ENCODE measurements around the gene CCR3. TPM values are rescaled to one million over a fixed set of nuclear protein-coding genes. Genes with fewer than 3 reads are reported as not detected.
A peak's percentile ranks its signal among the peaks of the same experiment; 100 is the strongest.

The CCR3 gene
- total RNA-seq, 1 donor, result 0.27 TPM

DNA sequence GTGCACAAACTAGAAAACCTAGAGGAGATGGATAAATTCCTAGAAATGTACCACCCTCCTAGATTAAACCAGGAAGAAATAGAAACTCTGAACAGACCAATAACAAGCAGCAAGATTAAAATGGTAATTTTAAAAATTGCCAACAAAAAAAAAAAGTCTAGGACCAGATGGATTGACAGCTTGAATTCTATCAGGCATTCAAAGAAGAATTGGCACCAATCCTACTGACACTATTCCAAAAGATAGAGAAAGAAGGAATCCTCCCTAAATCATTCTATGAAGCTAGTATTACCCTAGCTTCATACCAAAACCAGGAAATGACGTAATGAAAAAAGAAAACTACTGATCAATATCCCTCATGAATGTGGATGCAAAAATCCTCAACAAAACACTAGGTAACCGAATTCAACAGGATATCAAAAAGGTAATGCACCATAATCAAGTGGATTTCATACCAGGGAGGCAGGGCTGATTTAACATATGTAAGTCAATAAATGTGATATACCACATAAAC is 24.0 kb upstream of the CCR3 start:
- no peak for DNase-seq (ENCODE audit: low read depth in 2 of 3, low spot score in 2 of 3)

DNA sequence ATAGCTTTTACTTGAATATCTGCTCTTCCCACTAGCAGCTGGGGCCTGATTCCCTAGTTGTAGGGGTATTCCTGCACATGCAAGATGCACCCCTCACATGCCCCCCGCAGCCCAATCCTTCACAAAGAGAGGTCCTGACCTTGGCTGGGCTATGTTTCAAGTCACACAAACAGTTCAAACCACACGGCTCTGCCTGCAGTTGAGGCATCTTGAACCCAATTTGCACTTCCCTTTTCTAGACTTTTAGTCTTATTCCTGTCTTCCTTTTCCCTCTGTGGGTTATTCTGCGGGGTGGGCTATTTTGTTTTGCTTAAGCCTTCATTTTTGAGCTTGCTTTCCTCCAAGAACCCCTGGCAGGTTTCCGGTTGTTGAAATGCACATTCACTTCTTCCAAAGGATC is 20.9 kb upstream of the CCR3 start:
- DNase-seq (ENCODE audit: low read depth in 2 of 3, low spot score in 2 of 3), result peak in 1 of 3 donors; percentile 33

DNA sequence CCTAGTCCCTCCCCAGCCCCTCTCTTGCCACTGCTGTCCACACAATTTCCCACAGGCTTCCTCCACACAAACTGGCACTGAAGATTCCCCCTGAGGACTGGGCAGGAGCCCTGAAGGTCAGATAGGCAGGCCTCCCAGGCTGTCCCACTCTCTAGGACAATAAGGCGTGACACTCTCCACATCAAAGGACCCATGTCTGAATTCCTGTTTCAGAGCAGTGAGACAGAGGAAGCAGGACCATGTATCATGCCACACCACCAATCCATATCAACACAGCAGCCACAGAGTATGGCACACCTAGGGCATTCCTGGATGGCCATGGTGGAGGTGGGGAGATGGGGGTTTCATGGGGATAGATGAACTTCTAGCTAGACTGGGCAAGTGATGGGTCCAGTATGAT is 20.3 kb upstream of the CCR3 start:
- DNase-seq (ENCODE audit: low read depth in 2 of 3, low spot score in 2 of 3), result no peak

DNA sequence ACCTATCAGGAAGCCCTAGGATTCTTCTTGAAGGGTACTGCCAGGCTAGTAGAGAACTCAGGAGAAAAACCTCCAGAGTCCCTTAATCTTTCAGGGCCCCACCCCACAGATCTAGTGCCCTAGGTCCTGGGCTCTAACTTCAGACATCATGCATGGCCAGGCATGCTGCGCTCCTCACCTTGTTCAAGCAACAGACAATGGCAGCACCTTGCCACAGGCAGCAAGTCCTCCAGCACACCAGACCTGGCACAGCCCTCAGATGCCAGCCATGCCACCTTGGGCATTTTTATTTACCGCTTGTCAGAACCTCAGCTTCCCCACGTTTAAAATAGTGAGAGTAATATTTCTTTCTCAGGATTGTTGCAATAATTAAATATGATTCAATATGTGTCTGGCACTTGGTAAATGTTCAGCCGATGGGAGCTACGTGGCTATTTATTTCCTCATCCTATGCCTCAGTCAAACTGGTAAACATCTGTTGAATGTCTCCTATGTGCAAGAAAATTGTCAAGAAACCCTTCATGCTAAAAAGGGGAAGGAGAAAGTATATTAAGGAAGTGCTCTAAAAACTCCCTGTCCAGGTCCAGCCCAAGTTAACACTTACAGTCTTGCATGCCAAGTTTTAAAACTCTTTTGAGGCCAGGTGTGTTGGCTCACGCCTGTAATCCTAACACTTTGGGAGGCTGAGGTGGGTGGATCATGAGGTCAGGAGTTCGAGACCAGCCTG is 19.7 kb upstream of the CCR3 start:
- peak in 1 of 3 donors; percentile 76 for DNase-seq (ENCODE audit: low read depth in 2 of 3, low spot score in 2 of 3)

DNA sequence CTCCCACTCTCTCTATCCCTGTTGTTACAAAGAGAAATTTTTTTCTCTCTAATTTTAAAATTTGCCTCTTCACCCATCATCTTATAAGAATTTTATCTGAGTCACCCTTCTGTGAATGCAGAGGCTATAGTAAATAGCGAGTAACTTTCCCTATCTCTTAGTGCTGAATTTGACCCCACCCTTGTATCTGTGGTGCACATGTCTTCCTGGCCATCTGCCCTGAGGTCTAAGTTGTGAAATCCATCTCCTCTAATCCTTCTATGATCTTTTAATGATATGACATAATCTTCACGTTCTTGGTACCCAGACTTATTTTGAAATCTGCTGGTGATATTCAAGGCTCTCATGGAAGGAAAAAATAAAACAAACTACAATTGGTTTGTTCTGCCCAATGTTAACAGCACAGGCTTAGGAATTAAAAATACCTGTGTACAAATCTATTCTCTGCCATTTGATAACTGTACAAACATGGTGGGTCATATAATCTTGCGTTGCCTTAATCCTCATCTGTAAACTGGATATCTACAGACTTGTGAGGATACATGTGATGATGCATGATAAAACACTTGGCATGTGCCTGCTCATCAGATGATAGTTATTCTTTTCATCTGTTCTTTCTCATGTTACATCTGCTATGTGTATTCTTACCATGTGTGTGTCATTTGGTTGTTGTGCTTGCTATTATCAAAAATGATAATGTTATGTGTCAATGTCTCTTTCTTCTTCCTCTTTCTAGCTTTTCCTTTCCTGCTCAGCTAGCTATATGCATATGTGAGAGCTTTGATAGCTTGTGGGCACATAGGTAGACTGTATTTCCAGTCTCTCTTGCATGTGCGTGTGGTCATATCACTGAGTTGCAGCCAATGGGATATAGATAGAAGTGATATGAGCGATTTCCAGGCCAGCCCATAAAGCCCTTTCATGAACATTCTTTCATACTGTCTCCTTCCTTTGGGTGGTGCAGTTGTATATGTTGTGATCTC is 13.7 kb upstream of the CCR3 start:
- peak in 2 of 3 donors; percentile 63 to 80 for DNase-seq (ENCODE audit: low read depth in 2 of 3, low spot score in 2 of 3)

DNA sequence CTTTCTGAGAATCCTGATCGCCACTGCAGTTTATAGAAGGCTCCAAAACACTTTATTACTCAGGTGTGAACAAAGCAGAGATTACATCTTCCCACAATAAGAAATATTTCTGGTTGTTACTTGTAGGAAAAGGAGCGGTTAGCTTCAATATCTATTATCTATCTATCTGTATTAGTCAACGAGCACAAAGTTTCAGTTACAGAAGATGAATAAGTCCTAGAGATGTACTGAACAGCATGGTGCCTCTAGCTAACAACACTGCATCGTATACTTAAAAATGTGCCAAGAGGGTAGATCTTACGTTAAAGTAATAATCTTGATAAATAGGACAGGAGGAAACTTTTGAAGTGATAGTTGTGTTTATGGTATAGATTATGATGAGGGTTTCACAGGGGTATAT is 10.9 kb upstream of the CCR3 start:
- no peak for DNase-seq (ENCODE audit: low read depth in 2 of 3, low spot score in 2 of 3)

DNA sequence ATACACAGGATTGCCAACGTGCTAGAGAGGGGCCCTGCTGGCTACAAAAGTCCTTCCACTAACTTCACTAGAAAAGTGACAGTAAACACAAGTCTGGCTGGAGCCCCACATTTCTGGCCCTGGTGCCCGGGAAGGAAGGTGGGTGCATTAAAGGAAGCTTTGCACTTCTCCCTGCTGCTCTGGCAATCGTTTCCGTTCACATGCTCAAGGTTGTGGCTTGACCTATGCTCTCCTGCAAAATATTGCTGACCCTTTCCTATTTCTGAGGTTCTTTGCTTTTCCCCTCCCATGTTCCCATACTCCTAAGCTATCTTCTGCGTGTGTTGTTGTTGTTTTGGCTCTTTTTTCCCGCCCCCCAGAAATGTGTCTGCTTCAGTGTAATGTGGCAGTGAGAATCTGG is 9.1 kb upstream of the CCR3 start:
- no peak for DNase-seq (ENCODE audit: low read depth in 2 of 3, low spot score in 2 of 3)

DNA sequence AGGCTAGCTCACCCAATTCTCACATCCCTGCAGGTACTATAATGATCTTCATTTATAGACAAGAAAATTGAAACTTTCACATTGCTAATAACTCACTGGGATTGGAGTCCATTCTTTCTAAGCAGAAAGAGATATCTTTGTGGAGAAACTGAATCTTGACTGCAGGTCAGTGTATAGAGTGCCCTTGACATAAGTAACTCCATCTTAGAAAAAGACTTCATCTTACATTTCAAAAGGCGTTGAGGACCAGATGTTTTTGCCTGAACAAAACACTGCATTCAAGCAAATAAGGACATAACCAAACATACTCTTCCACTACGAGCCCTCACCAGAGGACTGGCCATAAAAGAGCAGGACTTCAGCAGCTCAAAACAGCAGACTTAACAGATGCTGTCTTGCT is 6.8 kb upstream of the CCR3 start:
- DNase-seq (ENCODE audit: low read depth in 2 of 3, low spot score in 2 of 3), result no peak

DNA sequence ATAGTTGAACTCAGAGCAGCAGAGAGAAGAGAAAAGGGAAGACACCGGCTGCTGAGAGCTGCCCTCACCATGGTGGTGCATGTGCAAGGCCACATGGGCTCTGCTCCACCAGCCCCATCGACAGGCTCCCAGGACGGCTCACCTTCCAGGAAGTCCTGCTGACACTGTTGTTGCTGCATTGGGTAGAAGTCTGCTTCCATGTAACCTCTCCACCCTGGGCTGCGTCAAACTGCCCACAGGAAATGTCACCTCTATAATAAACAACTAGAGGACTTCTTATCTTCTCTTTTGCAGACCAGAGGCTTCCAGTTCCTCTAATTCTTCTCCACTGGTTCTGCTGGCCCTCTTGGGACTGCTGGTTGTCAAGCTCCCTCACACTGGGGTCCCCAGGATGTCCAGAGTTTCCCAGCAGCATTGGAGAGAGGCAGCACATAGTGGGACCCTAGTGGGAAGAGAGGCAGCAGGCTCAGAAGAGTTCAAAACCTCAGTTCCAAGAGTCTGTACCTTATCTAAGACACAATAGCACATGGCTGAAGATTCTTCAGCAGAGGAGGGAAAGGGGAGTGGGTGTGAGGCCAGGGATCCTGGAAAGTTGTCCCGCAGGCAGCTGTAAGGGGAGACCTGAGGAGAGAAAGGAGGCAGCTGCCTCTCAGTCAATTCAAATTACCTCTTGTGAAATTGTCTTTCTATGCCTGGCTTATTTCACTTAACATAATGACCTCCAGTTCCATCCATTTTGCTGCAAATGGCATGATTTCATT is 5.8 kb upstream of the CCR3 start:
- peak in 1 of 3 donors; percentile 41 for DNase-seq (ENCODE audit: low read depth in 2 of 3, low spot score in 2 of 3)

DNA sequence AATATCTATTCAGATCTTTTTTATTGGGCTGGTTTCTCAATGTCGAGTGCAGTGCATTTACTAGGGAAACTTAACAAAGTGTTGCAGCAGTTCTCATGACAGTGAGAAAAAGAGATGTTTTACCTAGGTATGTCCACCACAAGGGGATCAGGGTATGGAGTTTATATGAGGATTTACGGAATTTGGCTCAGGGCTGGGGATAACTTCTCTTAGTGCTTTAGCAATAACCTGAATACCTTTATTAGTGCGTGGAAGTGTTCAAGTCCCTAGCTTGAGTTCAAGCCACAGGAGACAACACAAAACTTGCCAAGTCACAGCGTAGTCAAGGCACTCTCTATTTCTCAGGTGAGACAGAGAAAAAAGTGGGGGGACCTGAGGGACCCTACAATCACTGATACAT is 3.9 kb upstream of the CCR3 start:
- DNase-seq (ENCODE audit: low read depth in 2 of 3, low spot score in 2 of 3), result no peak

DNA sequence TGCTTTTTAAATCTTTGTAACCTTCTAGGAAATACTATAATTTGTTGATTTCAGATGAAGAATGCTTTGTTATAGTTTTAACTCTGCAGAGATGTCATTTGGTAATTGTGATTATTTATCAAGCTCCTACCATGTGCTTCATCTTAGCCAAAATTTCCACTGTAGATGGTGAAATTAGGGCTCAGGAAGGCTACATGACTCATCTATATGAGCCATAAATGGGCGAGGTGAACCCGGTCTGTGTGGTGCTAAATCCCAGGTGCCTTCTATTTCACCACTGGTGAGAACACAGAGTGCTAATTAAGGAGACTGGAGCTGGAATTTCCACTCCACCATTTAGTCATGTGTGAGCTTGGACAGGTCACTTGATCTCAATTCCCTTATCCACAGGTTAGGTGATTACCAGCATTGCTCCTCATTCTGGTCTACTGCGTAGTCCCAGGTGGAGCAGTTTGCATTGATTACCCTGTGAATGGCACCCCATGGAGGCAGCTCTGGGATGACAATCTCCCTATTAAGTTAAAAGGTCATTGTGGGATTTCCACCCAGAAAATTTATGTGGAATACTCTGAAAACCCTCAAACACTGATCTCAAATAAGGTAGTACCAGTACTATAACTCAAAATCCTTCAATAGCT is 2.8 kb upstream of the CCR3 start:
- no peak for DNase-seq (ENCODE audit: low read depth in 2 of 3, low spot score in 2 of 3)

DNA sequence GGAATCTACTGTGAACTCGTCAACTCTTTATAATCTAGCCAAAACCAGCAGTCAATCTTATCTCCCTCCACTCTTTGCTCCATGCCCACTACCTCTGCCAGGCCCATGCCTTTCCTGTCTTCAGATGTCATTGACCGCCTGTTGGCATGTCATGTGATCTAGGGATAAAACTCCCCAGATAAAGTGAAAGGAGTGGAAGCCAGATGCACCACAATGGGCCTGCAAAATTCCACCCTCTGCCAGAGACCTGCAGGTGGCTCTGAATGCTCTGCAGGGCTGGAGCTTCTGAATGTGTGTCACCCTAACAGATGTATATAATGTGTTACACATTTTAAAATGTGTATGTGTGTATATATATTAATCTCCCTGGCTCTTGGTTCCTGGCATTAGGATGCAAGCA is 2.3 kb upstream of the CCR3 start:
- no peak for DNase-seq (ENCODE audit: low read depth in 2 of 3, low spot score in 2 of 3)

DNA sequence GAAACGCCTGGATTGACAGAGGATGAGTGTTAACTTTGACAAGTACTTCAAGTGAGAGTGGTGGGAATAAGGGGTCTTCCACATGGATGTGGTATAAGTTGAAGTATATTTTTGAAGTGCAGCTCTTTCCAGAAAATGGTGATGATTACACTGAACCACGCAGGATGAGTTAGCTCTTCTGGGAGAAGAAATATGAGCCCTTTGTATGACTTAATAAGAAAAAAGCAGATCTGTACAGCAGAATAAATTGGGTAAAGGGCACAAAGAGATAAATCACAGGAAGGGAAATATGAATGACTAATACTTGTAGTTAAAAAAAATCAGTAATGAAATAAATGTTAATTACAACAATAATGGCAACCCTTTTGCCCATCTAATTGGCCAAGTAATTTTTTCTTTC is 1.3 kb downstream of the CCR3 start:
- no peak for DNase-seq (ENCODE audit: low read depth in 2 of 3, low spot score in 2 of 3)

DNA sequence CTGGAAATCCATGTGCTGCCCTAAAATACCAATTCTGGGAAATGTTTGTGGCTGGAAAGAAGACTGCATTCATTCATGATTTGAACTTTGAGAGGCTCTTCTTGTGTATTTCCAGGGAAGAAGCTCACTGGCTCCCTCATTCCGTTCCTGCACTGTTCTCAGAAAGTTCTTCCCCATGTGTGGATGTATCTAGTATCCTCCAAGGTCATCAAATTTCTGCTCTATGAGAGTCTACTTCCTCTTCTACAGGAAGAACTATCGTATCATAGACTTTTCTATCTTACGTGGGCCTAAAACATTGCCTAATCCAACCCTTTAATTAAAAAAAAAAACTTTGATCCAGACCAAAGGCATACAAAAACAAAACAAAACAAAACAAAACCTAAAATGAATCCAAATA is 2.9 kb downstream of the CCR3 start:
- no peak for DNase-seq (ENCODE audit: low read depth in 2 of 3, low spot score in 2 of 3)

DNA sequence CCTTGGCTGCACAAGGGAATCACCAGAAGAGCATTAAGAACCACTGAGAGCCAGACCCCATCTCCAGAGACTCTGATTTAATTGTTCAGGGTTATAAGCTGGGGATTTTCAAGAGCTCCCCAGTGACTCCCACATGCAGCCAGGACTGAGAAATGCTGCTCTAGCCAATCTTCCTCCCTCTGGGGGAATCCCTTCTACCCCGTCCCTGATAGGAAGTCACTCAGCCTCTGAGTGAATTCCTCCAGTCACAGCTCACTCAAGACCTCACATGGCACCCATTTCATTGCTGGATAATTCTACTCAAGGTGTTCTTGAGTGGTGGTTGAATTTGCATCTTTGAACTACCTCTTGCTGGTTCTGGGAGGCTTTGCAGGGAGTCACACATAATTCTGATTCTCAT is 10.7 kb downstream of the CCR3 start:
- no peak for DNase-seq (ENCODE audit: low read depth in 2 of 3, low spot score in 2 of 3)

DNA sequence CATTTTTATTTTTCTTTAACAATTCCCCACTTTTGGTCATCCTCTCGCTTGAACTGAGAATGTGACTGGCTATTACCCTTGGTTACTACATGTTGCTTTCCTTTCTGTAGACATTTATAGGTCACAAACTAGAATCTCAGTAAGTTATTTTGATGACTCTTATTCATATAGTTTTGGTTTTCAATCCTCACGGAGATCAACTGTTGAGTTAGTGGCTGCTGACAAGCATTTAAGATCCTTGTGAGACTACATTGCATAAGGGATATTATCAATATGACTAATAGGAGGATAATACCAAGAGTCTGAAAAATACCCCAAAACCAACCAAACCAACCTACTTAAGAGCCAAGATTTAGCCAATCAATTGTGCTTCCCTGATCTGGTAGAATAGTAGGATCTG is 16.3 kb downstream of the CCR3 start:
- DNase-seq (ENCODE audit: low read depth in 2 of 3, low spot score in 2 of 3), result no peak

DNA sequence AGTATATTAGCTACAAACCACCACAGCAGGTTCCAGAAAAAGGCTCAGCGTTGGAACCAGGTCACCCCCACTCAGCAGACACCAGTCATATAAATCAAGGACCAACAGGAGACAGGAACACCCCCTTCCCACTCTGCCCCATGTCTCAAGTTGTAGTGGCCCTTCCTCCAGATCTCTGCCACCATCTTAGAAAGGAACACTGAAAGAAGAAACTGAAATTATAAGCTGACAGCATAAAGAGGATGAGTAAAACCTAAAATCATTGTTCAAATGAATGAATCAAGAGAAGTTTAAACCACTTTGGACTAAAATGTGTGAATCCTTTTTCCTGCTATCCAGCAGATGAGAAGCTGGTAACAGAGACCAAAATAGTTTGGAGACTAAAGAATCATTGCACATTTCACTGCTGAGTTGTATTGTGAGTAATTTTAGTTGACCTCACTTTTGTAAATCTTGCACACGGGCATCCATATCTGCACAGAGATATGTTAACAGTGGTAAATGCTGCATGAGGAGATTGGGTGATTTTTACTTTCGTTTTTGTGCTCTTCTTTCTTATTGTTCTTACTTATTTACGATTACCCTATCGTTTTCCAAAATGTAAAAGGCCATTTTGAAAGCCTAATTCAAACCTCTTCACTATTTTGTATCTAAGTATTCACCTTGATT is 19.8 kb downstream of the CCR3 start:
- peak in 1 of 3 donors; percentile 9 for DNase-seq (ENCODE audit: low read depth in 2 of 3, low spot score in 2 of 3)

DNA sequence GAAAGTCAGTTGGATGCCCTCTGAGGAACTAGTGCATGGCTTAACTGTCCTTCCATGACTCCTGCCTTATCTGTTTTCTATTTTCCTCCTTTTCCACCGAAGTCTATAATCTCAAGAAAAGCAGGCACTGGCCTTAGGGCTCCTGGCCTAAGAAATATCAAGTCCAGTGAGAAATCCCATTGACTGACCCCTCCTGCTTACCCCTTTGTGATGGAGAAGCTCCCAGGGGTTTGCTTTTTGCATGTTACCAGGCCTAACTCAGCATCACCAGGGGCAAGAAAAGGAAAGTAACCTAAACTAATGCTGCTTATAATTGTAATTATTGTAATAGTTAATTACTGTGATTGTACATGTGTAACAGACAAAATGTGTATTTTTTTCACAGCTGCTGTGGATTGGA is 21.7 kb downstream of the CCR3 start:
- DNase-seq (ENCODE audit: low read depth in 2 of 3, low spot score in 2 of 3), result no peak

DNA sequence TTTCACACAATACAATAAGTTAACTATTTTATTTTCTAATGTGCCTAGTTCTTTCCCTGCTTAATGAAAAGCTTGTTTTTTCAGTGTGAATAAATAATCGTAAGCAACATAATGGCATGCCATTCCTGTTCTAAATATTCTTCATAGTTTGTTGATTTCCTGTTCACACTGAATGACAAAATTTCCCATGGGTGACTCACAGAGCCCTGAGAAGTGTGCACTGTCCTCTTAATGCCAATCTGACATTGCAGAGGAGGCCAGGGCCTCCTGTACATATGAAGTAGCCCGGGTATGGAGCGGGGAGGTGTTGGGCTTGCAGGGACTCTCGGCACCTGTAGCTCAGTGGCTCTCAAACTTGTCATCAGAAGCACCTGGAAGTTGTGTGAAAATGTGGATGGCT is 24.3 kb downstream of the CCR3 start:
- no peak for DNase-seq (ENCODE audit: low read depth in 2 of 3, low spot score in 2 of 3)

DNA sequence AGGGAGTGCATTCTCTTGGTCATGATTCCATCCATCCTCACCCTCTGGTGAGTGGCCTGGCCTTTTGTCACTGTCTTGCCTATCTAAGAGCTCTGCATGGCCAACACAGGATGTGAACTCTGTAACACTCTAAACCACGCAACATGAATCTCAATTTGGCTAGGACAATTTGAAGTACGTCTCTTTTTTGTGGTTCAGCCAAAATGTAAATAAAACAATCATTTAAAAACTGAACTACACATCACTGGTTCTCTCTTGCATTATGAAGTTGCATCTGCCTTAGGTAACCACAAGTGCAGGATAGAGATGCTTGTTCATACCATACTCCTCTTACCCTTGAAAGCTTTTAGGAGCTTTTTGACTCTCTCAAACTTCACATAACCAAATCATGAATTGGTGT is 27.3 kb downstream of the CCR3 start:
- no peak for DNase-seq (ENCODE audit: low read depth in 2 of 3, low spot score in 2 of 3)

Data from hematopoietic multipotent progenitor cell (in vitro differentiated cells).